GM23338 (cell line): ENCODE measurements around the gene STAMBPL1. TPM values are rescaled to one million over a fixed set of nuclear protein-coding genes. Genes with fewer than 3 reads are reported as not detected.

Experiments used
- ATAC-seq: fragments of 200-7000 bp; cut with Tn5 transposase; 3 replicates; pipeline ENCODE4 v1.9.1; 2020
- DNase-seq: peaks from one replicate; pipeline ENCODE4 v3.0.0-alpha.2; 2015; ENCODE audit warnings: low spot score
- H2AFZ ChIP-seq: fragments of 200-600 bp; sonication (generic); 2 replicates; pipeline ENCODE4 v1.8.0; 2016; ENCODE audit warnings: antibody characterized with exemption, mild to moderate bottlenecking, moderate library complexity
- H3F3A ChIP-seq: fragments of 200-600 bp; sonication (generic); replicated peaks from 2 replicates; pipeline ENCODE4 v1.8.0; 2017; ENCODE audit warnings: antibody characterized with exemption, mixed run types, low read depth
- H3K27ac ChIP-seq: fragments of 200-600 bp; sonication (generic); 2 replicates; pipeline ENCODE4 v1.6.1; 2016; ENCODE audit warnings: low read depth
- H3K27me3 ChIP-seq: fragments of 200-600 bp; sonication (generic); 2 replicates; pipeline ENCODE4 v1.8.0; 2016; ENCODE audit warnings: mild to moderate bottlenecking, mixed run types, moderate library complexity; ENCODE audit not compliant: insufficient read depth
- H3K36me3 ChIP-seq: fragments of 200-600 bp; sonication (generic); 2 replicates; pipeline ENCODE4 v1.8.0; 2016; ENCODE audit warnings: mild to moderate bottlenecking; ENCODE audit not compliant: insufficient read depth
- H3K4me1 ChIP-seq: fragments of 200-600 bp; sonication (generic); 2 replicates; pipeline ENCODE4 v1.8.0; 2016; ENCODE audit warnings: mild to moderate bottlenecking, moderate library complexity; ENCODE audit not compliant: insufficient read depth
- H3K4me2 ChIP-seq: fragments of 200-600 bp; sonication (generic); 2 replicates; pipeline ENCODE4 v1.7.1; 2017; ENCODE audit warnings: mixed run types
- H3K4me3 ChIP-seq: fragments of 200-600 bp; sonication (generic); 2 replicates; pipeline ENCODE4 v1.6.1; 2016; ENCODE audit warnings: mixed run types
- H3K79me2 ChIP-seq: fragments of 200-600 bp; sonication (generic); replicated peaks from 2 replicates; pipeline ENCODE4 v1.8.0; 2017; ENCODE audit warnings: mild to moderate bottlenecking; ENCODE audit not compliant: insufficient read depth
- H3K9me2 ChIP-seq: fragments of 200-600 bp; sonication (generic); 2 replicates; pipeline ENCODE4 v1.8.0; 2017; ENCODE audit not compliant: insufficient read depth
- H4K20me1 ChIP-seq: fragments of 200-600 bp; sonication (generic); replicated peaks from 2 replicates; pipeline ENCODE4 v1.8.0; 2017; ENCODE audit warnings: mild to moderate bottlenecking; ENCODE audit not compliant: insufficient read depth
- H3K27ac Mint-ChIP-seq: 2 replicates; pipeline ENCODE4 v1.8.0; 2020; ENCODE audit warnings: inconsistent platforms, mild to moderate bottlenecking, moderate library complexity, mixed read lengths
- H3K27me3 Mint-ChIP-seq: 3 replicates; pipeline ENCODE4 v1.8.0; 2022; ENCODE audit warnings: low read depth, mild to moderate bottlenecking, moderate library complexity, mixed read lengths, inconsistent platforms; ENCODE audit not compliant: insufficient read depth, poor library complexity
- H3K36me3 Mint-ChIP-seq: 3 replicates; pipeline ENCODE4 v1.8.0; 2021; ENCODE audit warnings: low read depth, mild to moderate bottlenecking, inconsistent platforms, moderate library complexity, mixed read lengths
- H3K4me1 Mint-ChIP-seq: 3 replicates; pipeline ENCODE4 v1.8.0; 2020; ENCODE audit warnings: mild to moderate bottlenecking, inconsistent platforms, mixed read lengths
- H3K4me3 Mint-ChIP-seq: 3 replicates; pipeline ENCODE4 v1.8.0; 2021; ENCODE audit warnings: moderate library complexity, mild to moderate bottlenecking, inconsistent platforms, mixed read lengths
- H3K9me3 Mint-ChIP-seq: 3 replicates; pipeline ENCODE4 v1.8.0; 2020; ENCODE audit warnings: moderate library complexity, mild to moderate bottlenecking, inconsistent platforms, mixed read lengths
- REST ChIP-seq: IDR thresholded peaks from one replicate; pipeline ENCODE4 v1.6.1; 2018; ENCODE audit warnings: antibody characterized with exemption; ENCODE audit not compliant: unreplicated experiment
- ZNF331 ChIP-seq: fragments of 250-450 bp; sonication (Bioruptor Pico); IDR thresholded peaks from 2 replicates; pipeline ENCODE4 v1.5.0; 2020; ENCODE audit warnings: low read depth, mild to moderate bottlenecking, moderate library complexity
- ZNF462 ChIP-seq: fragments of 250-450 bp; sonication (Bioruptor Pico); IDR thresholded peaks from 2 replicates; pipeline ENCODE4 v1.5.0; 2020; ENCODE audit warnings: mild to moderate bottlenecking, moderate library complexity
- polyA plus RNA-seq: library from polyadenylated mRNA; unstranded; fragments of >200 nt; fragmentation: Nextera tagmentation; extraction: Ambion mirVana; gene quantifications from 2 replicates; pipeline ENCODE4 v1.2.1, GENCODE V29; 2016
- total RNA-seq: library from RNA; depleted of rRNA; stranded (reverse); fragments of >200 nt; shearing (Covaris generic); gene quantifications from 2 replicates; pipeline ENCODE4 v1.2.3, GENCODE V29; 2014

The STAMBPL1 gene
- total and polyA plus RNA-seq, 2 experiments from 2014 or later: 2.5 to 11.5 TPM

GRCh38 chr10:88901984-88902789 lies 22.1 kb downstream of the STAMBPL1 start:
- no peak for ATAC-seq
- Mint-ChIP-seq H3K27ac (no peak overlapping the region), H3K27me3 (no peaks in the 10 kb centered on the region), H3K4me3 (no peak overlapping the region), H3K36me3 (peaks cover 8% of the 10 kb centered on the region; the same call in 2 of the 3 replicates), H3K9me3 (no peaks in the 10 kb centered on the region), H3K4me1 (peaks cover 3% of the 10 kb centered on the region; the same call in 2 of the 3 replicates)
- Histone ChIP-seq H3K4me2 (no peak overlapping the region), H2AFZ (no peak overlapping the region), H4K20me1 (no peaks in the 10 kb centered on the region), H3K9me2 (no peaks in the 10 kb centered on the region), H3K27ac (no peak overlapping the region), H3F3A (no peaks in the 10 kb centered on the region), H3K36me3 (no peaks in the 10 kb centered on the region), H3K79me2 (no peaks in the 10 kb centered on the region), H3K4me3 (no peak overlapping the region), H3K4me1 (no peaks in the 10 kb centered on the region), H3K27me3 (no peaks in the 10 kb centered on the region)
- DNase-seq: no peak
- TF ChIP-seq REST: no peak
- no peak for TF ChIP-seq ZNF462
- TF ChIP-seq ZNF331 (CRISPR knock-in tag): no peak
